Activated CD8-positive, alpha-beta T cell treated with anti-CD3 and anti-CD28 coated beads for 36 hours (primary cell): ENCODE measurements around the gene ZNRF4. TPM values are rescaled to one million over a fixed set of nuclear protein-coding genes. Genes with fewer than 3 reads are reported as not detected.

ENCODE experiments used
- ATAC-seq: fragments of 200-7000 bp; cut with Tn5 transposase; one replicate; pipeline ENCODE4 v1.10.0; 2021; ENCODE audit warnings: mild to moderate bottlenecking, moderate library complexity
- CTCF ChIA-PET: fragments of 350-600 bp; sonication (Branson Sonifier 250); formaldehyde crosslinking; loops from one replicate; lab custom pipeline; 2021; ENCODE audit warnings: antibody characterized with exemption; lab: Charles Lee
- POLR2A ChIA-PET: fragments of 350-600 bp; sonication (Branson Sonifier 250); formaldehyde crosslinking; loops from one replicate; lab custom pipeline; 2021; ENCODE audit warnings: antibody characterized with exemption; lab: Charles Lee
- DNase-seq: peaks from one replicate; pipeline ENCODE4 v3.0.0-alpha.2; 2020
- H3K27ac Mint-ChIP-seq: one replicate; pipeline ENCODE4 v1.8.0; 2021; ENCODE audit warnings: mild to moderate bottlenecking, mixed read lengths
- H3K27me3 Mint-ChIP-seq: one replicate; pipeline ENCODE4 v1.8.0; 2021; ENCODE audit warnings: mixed read lengths
- H3K36me3 Mint-ChIP-seq: one replicate; pipeline ENCODE4 v1.8.0; 2021; ENCODE audit warnings: low read depth, mixed read lengths
- H3K4me1 Mint-ChIP-seq: one replicate; pipeline ENCODE4 v1.8.0; 2021; ENCODE audit warnings: low read depth, mixed read lengths
- H3K4me3 Mint-ChIP-seq: one replicate; pipeline ENCODE4 v1.8.0; 2021; ENCODE audit warnings: mild to moderate bottlenecking, moderate library complexity, mixed read lengths
- H3K9me3 Mint-ChIP-seq: one replicate; pipeline ENCODE4 v1.8.0; 2021; ENCODE audit warnings: mixed read lengths
- intact Hi-C: fragments of 100-400 bp; cut with micrococcal nuclease; formaldehyde crosslinking; loops from one replicate; pipeline ENCODE4 v1.10.0; 2022
- total RNA-seq, 2 experiments: library from RNA; stranded (reverse); gene quantifications; one replicate each; pipeline ENCODE4 v1.2.3, GENCODE V29; 2021
- TF ChIP-seq, protein P1 (sequence below): fragments of 200-600 bp; IDR thresholded peaks from one replicate; pipeline ENCODE4 v1.8.0; 2022; ENCODE audit warnings: antibody characterized with exemption, mild to moderate bottlenecking

The ZNRF4 gene
- total RNA-seq, 2 experiments from 2014 or later, result not detected

DNA sequence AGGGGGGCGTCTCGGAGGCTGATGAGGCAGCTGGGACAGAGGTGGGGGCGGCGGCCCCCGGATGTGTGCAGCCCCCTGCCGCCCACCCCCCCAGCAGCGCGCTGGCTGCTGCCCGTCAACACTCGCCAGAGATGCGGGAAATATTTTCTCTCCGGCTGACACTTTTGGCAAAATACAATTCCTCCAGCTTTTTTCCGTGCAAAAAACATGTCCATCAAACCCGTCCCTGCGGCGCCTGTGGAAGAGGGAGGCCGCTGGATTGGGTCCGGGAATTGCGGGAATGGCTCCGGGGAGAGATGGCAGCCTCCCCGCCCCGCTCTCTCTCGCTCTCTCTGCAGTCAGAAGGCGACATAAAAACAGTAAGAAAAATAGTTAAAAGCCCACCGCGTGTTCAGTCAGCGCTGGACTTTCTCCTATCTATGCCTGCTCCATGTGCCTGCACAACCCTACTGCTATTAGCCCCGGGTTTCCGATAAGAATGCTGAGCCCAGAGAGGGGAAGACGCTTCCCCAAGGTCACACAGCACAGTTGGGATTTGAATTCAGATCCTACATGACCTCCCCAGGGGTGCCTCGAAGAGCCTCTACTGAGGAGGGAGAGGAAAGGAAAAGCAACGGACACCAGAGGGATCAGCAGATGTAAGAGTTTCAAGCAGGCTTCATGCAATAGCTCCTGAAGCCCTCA, 23.2 kb downstream of the ZNRF4 start:
- H3K4me1 Mint-ChIP-seq, result no peaks in the 10 kb centered on the region
- DNase-seq, result no peak
- H3K27me3 Mint-ChIP-seq, result peaks cover 29% of the 10 kb centered on the region
- TF ChIP-seq, protein P1, sequence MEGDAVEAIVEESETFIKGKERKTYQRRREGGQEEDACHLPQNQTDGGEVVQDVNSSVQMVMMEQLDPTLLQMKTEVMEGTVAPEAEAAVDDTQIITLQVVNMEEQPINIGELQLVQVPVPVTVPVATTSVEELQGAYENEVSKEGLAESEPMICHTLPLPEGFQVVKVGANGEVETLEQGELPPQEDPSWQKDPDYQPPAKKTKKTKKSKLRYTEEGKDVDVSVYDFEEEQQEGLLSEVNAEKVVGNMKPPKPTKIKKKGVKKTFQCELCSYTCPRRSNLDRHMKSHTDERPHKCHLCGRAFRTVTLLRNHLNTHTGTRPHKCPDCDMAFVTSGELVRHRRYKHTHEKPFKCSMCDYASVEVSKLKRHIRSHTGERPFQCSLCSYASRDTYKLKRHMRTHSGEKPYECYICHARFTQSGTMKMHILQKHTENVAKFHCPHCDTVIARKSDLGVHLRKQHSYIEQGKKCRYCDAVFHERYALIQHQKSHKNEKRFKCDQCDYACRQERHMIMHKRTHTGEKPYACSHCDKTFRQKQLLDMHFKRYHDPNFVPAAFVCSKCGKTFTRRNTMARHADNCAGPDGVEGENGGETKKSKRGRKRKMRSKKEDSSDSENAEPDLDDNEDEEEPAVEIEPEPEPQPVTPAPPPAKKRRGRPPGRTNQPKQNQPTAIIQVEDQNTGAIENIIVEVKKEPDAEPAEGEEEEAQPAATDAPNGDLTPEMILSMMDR, result no peak
- no peak overlapping the region for H3K27ac Mint-ChIP-seq
- H3K36me3 Mint-ChIP-seq, result no peaks in the 10 kb centered on the region
- ATAC-seq, result no peak
- no peak overlapping the region for H3K4me3 Mint-ChIP-seq
- H3K9me3 Mint-ChIP-seq, result peaks cover 6% of the 10 kb centered on the region
- CTCF ChIA-PET, result no interaction called here
- POLR2A ChIA-PET, result no interaction called here
- intact Hi-C loops, result no loop called here

DNA sequence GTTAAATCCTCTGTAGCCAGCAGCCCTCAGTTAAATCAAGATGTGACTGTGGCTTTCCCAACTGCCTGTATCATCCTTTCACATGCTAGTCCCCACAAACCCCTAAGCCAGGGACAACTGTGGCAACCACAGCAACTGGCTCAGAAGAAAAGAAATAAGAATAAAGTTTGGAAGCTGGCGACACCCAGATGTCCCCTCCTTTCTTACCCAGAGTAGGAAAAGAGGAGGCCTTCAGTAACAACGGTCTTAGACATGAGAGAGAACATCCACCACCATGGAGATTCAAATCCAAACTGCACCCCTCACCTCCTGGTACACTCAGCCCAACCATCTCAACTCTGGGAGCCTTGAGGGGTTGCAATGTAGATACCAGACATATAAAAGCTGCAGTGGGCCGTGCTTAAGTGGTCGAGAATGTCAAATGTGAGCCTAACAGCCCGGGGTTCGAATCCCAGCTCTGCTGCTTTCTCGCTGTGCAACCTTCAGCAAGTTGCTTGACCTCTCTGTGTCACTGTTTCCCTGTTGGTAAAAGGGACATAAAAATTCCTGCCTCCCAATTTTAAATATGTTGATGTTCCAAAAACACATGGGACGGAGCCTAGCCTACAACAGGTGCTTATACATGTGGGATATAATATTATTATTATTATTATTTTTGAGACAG, 23.8 kb downstream of the ZNRF4 start:
- intact Hi-C loops, result no loop called here
- Mint-ChIP-seq H3K27ac (no peak overlapping the region), H3K4me3 (no peak overlapping the region), H3K4me1 (no peaks in the 10 kb centered on the region), H3K9me3 (peaks cover 6% of the 10 kb centered on the region), H3K27me3 (peaks cover 29% of the 10 kb centered on the region), H3K36me3 (no peaks in the 10 kb centered on the region)
- ChIA-PET CTCF (interaction anchor here (1.2 kb wide), 1 partner anchor 11 kb away, joined by 3 read pairs; no protein-coding TSS in a partner anchor), POLR2A (interaction anchor here (0.8 kb wide), 1 partner anchor 18 kb away, joined by 3 read pairs; no protein-coding TSS in a partner anchor)
- ATAC-seq, result no peak
- TF ChIP-seq, protein P1, result no peak
- DNase-seq, result no peak

DNA sequence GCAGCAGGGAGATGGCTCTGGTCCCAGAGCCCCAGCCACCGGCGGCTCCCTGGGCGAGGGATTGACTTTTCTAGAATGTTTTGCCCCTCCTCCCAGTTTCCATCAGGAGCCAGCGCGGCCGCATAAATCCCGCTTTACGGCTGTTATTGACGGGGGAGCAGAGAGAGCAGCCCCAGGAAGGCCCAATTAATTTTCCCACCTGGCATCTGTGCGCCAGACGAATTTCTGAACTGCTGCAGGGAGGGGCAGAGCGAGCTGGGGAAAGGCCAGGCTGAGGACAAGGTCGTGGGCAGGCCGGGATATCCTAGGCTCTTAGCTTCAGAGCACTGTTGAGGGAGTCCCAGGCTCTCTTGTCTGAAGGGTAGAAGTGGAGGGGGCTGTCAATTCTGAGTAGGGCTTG, 24.7 kb downstream of the ZNRF4 start:
- H3K27me3 Mint-ChIP-seq, result peaks cover 29% of the 10 kb centered on the region
- no peaks in the 10 kb centered on the region for H3K36me3 Mint-ChIP-seq
- peaks cover 6% of the 10 kb centered on the region for H3K9me3 Mint-ChIP-seq
- H3K27ac Mint-ChIP-seq, result no peak overlapping the region
- intact Hi-C loops, result no loop called here
- H3K4me1 Mint-ChIP-seq, result no peaks in the 10 kb centered on the region
- TF ChIP-seq, protein P1, result no peak
- CTCF ChIA-PET, result interaction anchor here (1.2 kb wide), 1 partner anchor 12 kb away, joined by 3 read pairs; no protein-coding TSS in a partner anchor
- ATAC-seq (no peak), DNase-seq (no peak)
- POLR2A ChIA-PET, result no interaction called here
- no peak overlapping the region for H3K4me3 Mint-ChIP-seq

DNA sequence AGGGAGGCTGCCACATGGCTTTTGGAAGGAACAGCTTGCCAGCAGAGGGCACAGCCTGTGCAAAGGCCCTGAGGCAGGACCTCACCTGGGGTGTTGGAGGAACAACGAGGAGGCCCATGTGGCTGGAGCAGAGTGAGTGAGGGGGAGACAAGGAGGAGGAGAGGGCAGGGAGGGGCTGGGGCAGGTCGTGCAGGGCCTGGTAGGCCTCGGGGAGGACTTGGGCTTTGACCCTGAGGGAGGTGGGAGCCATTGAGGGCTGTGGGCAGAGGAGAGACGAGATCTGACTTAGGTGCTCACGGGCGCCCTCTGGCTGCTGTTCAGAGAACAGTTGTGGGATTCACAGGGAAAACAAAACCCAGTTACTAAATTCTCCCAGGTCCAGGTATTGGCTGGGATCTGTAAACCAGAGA, 25.2 kb downstream of the ZNRF4 start:
- ATAC-seq (no peak), DNase-seq (peak; percentile 58)
- Mint-ChIP-seq H3K27ac (no peak overlapping the region), H3K4me1 (no peaks in the 10 kb centered on the region), H3K4me3 (no peak overlapping the region), H3K27me3 (peaks cover 29% of the 10 kb centered on the region), H3K9me3 (peaks cover 6% of the 10 kb centered on the region), H3K36me3 (no peaks in the 10 kb centered on the region)
- ChIA-PET POLR2A (no interaction called here), CTCF (interaction anchor here (1.2 kb wide), 1 partner anchor 13 kb away, joined by 3 read pairs; no protein-coding TSS in a partner anchor)
- TF ChIP-seq, protein P1, result peak; percentile 81
- intact Hi-C loops, result no loop called here

DNA sequence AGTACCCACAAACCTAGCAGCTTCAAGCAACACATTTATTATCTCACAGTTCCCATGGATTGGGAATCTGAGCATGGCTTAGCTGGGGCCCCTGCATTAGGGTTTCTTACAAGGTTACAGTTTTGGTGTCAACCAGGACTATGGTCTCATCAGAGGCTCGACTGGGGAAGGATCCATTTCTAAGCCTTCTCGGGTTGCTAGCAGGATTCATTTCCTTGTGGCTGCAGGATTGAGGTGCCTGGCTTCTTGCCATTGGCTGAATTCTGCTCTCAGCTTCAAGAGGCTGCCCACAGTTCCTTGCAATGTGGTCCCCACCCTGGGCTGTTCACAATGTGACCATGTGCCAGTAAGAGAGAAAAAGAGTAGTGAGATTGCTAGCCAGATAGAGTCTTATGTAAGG, 26.7 kb downstream of the ZNRF4 start:
- Mint-ChIP-seq H3K27ac (no peak overlapping the region), H3K36me3 (no peaks in the 10 kb centered on the region), H3K4me1 (no peaks in the 10 kb centered on the region), H3K4me3 (no peak overlapping the region), H3K9me3 (peaks cover 6% of the 10 kb centered on the region), H3K27me3 (peaks cover 31% of the 10 kb centered on the region)
- ATAC-seq (no peak), DNase-seq (no peak)
- TF ChIP-seq, protein P1, result no peak
- CTCF ChIA-PET, result no interaction called here
- intact Hi-C loops, result no loop called here
- POLR2A ChIA-PET, result no interaction called here
